HG02981 (cell line): ENCODE measurements around the gene PGLYRP3.
"Not testable (repeated sequence)": the region's sequence is repeated elsewhere in the genome, so short reads cannot be mapped to it uniquely, and the experiment has no call there.

Source experiments
- ATAC-seq: cut with Tn5 transposase; IDR thresholded peaks from one replicate; pipeline ENCODE4 v1.9.1; 2021; ENCODE audit warnings: mild to moderate bottlenecking, moderate library complexity; ENCODE audit not compliant: unreplicated experiment

Gene PGLYRP3

DNA sequence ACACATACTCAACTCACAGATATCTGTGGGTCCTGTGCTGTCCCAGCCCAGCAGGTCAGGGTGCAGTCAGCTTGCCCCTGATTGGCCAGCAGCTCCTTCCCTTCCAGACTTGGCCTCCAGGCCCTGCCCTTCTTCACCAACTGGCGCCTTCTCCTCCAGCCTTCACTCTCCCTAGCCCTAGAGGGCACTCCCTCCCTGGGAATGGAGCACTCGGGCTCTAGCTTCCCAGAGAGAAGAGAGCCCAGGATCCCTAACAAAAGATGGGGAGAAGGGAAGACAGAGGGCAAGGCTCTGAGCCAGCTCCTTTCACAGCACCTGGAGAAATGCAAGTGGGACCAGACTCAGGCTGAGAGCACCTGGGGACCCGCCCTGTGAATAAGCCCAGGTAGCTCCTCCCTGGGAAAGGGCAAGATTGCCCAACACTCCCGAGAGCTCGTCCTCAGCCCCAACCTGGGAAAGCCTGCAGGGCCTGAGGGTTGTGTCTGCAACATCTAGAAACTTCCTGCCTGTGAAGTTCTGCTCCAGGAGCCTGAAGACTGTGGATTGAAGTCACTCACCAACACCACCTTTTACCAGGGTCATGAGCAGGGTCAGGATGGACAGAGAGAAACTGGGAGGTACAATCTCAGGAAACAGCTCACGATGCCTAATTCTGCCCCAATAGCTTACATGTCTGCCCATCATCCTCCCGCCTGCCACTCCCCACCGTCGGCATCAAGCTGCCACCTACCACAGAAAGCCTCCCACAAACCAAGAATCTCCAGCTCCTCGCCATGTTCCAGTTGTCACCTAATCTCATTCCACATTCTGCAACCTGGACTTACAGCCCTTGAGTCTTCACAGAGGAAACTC, 36.0 kb upstream of the PGLYRP3 start, which contains the start of gene PGLYRP4:
Gene PGLYRP4, minus strand, starts transcription at position 331 of the 852 bp plus-strand sequence. CDS start 909 bp downstream, outside the sequence.
- no peak for ATAC-seq

DNA sequence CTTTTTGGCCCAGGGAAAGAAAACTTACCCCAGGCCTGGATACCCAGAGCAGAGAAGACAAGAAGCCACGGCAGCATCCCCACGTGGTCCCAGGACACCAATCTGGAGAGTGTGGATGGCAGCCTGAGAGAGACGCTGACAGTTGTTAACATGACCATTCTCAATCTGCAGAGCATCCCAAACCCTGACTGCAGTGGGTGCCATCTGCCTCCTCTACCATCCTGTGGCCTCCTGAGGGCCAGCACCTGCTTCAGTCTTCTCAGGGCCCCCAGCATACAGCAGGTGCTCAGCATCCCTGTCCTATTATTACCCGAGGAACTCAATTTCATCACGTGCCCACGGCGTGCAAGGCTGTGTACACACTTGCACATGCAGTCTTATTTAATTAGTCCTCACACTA, 35.1 kb upstream of the PGLYRP3 start:
- no peak for ATAC-seq

- not testable (repeated sequence) for ATAC-seq
Measured at GRCh38 chr1:153347049-153347448, 34.3 kb upstream of the PGLYRP3 start.

DNA sequence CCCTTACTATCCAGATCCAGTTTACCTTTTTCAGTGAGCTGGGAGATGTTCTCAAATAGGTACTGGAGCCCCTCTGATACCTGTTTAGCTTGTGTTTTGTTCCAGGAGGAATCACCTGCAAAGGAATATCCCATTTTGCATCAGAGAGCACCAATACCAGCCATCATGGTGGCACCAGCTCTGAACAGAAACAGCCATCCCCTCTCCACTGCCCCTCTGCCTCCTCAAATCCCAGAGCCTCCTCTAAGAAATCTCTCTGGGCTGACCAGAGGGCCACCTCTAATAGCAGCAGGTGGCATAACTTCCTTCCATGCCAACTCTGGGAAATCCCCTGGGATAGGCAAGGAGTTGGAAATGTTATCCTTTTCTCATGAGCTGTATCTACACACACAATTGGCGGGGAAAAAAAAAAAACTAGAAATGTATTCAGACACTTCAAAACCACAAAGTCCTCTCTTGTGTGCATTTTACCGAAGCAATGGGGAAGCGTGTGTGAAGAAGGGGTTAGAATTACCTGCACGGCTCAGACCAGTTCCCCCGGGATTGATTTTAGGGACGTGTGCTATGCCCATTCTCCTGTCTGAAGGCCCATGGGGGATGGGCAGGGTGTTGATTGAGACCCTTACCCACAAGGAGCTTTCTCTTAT, 33.4 kb upstream of the PGLYRP3 start:
- ATAC-seq: no peak

DNA sequence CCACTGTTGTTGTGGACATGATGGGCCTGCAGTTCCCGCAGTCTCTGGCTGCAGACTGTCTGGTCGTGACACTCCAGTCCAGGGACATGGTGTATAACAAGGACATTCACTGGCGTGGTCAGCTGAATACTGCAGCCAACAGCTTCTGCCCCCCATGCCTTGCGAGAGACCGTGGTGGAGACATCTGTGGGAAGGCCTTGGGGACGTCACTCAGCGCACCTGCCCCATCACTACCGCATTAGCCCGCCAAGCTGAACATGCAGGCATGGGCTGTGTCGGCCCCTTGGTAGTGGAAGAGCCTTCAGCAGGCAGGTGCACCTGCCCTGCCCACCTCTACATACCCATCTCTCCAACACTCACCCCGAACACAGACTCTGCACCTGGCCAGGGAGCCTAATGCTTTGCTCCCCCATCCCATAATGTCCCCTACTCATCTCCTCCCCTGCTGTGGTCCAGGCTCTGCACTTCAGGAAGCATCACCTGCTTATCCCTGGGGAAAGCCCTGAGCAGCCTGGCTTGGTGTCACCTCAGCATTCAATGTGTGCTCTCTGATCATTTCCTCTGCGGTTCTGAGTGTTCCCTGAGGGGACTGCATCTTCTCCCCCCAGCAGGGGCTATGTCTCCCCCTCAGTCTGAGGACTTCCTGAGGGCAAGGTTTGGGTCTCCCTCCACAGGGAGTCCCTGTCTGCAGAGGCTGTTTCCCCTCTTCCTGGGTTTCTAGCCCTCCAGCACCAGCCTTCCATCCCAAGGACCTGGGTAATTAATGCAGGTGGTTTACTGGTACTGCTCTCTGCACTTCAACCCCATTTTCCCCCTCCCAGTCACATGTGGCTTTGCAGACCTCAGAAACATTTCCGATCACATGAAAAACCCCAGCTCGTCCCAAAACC, 32.7 kb upstream of the PGLYRP3 start:
- ATAC-seq: no peak

DNA sequence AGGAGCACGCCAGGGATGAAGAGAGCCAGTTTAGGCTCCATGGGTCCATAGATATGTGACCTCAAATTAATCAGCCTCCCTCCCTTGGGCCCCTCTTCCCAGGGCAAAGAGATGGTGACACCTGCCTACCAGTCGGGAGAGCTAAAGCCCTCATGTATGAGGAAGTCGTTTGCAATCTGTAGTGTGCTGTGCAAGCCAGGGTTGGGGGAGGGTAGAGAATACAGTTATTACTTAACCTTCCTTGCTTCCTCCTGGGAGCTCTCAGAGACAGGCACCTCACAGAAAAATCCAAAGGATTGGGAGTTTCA, 31.9 kb upstream of the PGLYRP3 start:
- no peak for ATAC-seq

DNA sequence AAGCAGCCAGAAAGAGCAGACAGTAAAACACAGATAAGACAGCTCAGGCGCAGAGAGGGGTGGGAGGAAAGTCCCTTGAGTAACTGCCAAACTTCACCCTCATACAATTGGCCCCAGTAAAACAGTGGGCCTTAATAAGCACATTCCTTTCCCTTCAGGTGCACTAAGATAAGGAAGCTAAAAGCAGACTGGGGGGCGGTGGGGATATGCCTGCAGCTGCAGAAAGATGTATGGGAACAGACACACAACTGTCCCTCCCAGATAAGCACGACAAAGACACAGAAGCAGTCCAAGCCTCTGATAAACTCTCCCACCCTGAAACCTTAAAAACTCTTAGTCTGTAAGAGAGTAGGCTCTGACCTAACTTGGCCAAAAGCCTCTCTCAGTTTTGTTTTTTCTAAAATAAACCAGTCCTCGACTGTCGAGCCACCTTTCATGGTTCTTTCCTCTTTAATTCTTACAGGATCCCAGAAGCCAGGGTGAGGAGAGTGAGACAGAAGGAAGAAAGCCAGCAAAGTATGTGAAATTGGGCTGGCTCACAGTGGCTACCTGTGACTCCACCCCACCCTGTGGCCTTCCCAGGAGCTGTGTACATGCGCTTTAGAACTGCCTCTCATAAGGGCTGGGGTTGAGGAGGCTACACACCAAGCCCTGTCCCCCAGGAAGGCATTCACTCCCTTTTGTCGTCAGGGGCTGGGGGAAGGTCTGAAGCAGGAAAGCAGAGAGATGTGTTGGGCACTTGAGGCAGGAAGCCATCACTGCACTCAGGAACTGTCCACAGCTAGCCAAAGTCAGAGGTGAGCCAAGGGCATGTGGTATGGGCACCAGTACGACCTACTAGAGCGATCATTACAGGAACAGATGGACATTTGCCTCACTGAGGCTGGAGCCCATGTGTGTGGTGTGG, 31.3 kb upstream of the PGLYRP3 start:
- ATAC-seq: no peak

DNA sequence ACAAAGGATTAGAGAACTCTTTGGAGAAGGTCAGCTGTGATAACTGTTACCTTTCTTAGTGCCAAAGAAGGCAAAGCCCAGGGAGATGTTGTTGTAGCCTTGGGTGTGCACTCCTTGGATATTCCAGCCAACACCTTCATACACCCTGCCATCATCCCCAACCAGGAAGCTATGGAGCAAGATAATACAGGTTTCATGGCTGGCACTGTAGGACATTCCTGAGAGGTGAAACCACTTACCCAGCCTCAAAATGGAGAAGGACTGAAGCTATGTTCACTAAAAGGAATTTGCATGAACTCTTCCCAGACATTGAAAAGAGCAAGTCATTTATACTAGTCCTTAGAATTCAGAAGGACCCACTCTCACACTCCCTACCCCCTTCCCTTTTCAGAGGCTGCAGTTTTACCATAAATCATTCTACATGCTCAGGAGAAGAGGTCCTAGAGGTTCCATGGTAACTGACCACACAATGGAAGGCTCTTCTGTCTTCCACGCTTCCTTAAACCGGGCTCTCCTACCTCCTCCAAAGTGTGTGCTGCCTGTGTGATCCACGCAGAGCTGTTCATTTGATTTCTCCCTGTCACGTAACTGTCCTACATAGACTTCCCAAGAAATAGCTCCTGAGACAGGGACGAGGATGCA, 30.4 kb upstream of the PGLYRP3 start:
- no peak for ATAC-seq

- ATAC-seq: no peak
Measured at GRCh38 chr1:153342178-153342577, 29.4 kb upstream of the PGLYRP3 start.

GRCh38 chr1:153341431-153341934, 28.7 kb upstream of the PGLYRP3 start:
- no peak for ATAC-seq

DNA sequence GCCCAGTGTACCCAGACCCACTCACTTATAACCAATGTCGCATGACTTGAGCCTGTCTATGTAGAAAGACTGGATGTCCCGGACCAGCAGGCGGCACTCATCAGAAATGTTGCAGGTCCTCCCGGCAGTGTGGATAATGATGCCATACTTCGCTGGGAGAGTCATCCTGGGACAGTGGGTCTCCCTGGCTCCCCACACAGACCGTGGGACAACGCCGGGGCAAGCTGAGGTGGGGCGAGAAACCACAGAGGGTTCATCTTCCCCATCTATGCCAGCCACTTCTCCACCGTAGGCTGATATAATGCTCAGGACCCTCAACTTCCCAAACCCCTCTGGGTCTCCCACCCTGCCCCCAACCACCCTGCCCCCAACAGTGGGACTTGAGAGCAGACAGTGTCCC, 27.6 kb upstream of the PGLYRP3 start:
- no peak for ATAC-seq

- ATAC-seq: no peak
Measured at GRCh38 chr1:153339802-153340201, 27.1 kb upstream of the PGLYRP3 start.

DNA sequence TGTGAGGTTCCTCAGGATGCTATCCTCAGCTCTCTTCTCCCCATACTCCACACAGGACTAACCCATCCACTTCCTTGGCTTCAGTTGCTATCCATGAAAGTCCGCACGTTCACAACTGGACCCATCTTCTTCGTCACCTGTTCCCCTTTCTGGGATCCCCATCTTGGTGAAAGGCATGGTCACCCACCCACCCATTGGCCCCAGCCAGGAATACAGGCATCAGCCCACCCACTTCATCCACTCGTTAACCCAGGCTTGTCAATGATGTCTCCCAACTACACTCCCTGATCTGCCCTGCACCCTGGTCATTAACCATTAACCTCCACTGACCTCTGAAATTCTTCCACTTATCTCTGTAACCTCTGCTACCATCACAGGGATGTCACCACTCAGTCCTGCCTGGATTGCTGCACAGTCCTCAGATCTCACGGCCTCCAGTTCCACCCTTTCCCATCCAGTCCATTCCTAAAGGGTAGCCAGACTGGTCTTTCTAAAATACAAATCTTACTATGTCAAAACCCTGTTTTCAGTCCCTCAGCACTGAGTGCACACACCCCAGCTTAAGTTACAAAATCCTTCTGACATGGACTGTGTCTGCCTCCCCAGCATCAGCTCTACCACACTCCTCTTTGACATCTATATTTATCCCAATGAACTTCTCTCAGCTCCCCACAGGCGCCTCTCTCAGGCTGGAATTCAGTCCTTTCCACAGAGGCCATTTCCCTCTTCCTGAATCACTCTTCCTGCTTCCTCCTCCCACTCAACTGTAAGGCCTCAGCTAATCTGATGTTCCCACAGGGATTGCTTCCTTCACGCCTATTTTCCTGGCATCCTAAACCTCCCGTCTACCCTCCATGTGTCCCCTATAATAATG, 25.5 kb upstream of the PGLYRP3 start:
- no peak for ATAC-seq

DNA sequence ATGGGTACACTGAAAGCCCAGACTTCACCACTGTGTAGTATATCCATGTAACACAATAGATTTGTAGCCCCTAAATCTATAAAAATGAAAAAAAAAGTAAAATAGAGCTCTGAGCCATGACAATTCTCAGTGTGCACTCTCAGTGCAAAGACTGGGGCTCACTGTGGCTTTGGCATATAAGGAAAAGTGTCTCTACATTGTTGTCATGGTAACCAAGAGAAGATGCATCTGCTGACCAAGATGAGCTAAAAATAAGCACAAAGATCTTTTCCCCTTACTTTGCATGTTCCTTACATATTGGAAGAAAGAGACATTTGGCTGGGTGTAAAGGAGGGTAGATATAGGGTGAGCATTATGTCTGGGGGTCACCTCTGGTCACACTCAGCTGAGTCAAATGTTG, 23.9 kb upstream of the PGLYRP3 start:
- no peak for ATAC-seq

- ATAC-seq: no peak
Measured at GRCh38 chr1:153333902-153334301, 21.1 kb upstream of the PGLYRP3 start.

GRCh38 chr1:153324912-153325311, 12.2 kb upstream of the PGLYRP3 start:
- no peak for ATAC-seq

DNA sequence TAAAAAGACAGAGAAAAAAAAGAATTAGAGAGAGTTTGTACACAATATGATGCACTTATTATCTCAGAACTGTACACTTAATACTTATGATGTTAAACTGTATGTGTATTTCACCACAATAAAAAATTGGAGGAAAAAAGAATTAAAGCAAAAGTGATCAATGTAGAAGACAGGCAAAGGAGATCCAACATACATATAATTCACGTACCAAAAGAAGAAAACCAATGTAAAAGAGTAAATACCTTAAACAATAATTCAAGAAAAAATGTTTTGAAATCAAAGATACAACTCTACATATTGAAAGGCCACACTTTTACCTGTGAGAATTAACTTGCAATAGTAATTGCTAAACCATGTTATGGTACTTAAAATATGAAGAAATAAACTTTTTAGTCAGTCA, 9.8 kb upstream of the PGLYRP3 start:
- no peak for ATAC-seq

- not testable (repeated sequence) for ATAC-seq
Measured at GRCh38 chr1:153318145-153318544, 5.4 kb upstream of the PGLYRP3 start.

GRCh38 chr1:153316013-153316412, 3.3 kb upstream of the PGLYRP3 start:
- ATAC-seq: not testable (repeated sequence)
